Astrocyte (in vitro differentiated cells and primary cell): ENCODE data around the gene ADGRD1. TPM values are rescaled to one million over a fixed set of nuclear protein-coding genes. Genes with fewer than 3 reads are reported as not detected.

Experiments
- DNase-seq: peaks from one replicate; pipeline ENCODE4 v3.0.0-alpha.2; 2010; ENCODE audit warnings: low read depth
- FAIRE-seq: peaks from 2 replicates; lab custom pipeline; 2011; peaks lifted over from hg19 to GRCh38; lab: Jason Lieb, UNC
- H2AFZ ChIP-seq: 2 replicates; pipeline ENCODE4 v1.6.0; 2012; ENCODE audit warnings: low read depth, low read length, inconsistent platforms
- H3K27ac ChIP-seq: 2 replicates; pipeline ENCODE4 v1.5.1; 2011; ENCODE audit warnings: low read depth, low read length, inconsistent platforms
- H3K27me3 ChIP-seq: 2 replicates; pipeline ENCODE4 v1.6.0; 2011; ENCODE audit warnings: low read length, inconsistent platforms; ENCODE audit not compliant: insufficient read depth
- H3K36me3 ChIP-seq: 2 replicates; pipeline ENCODE4 v1.5.1; 2011; ENCODE audit warnings: low read length, inconsistent platforms; ENCODE audit not compliant: insufficient read depth
- H3K4me1 ChIP-seq: 2 replicates; pipeline ENCODE4 v1.5.1; 2011; ENCODE audit warnings: low read length, inconsistent platforms; ENCODE audit not compliant: insufficient read depth
- H3K4me2 ChIP-seq: 2 replicates; pipeline ENCODE4 v1.6.0; 2012; ENCODE audit warnings: low read length, inconsistent platforms
- H3K4me3 ChIP-seq: 2 replicates; pipeline ENCODE4 v1.5.1; 2011; ENCODE audit warnings: low read depth, mild to moderate bottlenecking, low read length, inconsistent platforms; ENCODE audit not compliant: insufficient read depth
- H3K79me2 ChIP-seq: 2 replicates; pipeline ENCODE4 v1.6.0; 2012; ENCODE audit warnings: mild to moderate bottlenecking, low read length, inconsistent platforms; ENCODE audit not compliant: insufficient read depth
- H3K9ac ChIP-seq: 2 replicates; pipeline ENCODE4 v1.6.0; 2012; ENCODE audit warnings: mild to moderate bottlenecking, low read length, inconsistent platforms
- H3K9me3 ChIP-seq: 2 replicates; pipeline ENCODE4 v1.5.1; 2012; ENCODE audit warnings: low read depth, mild to moderate bottlenecking, low read length, inconsistent platforms; ENCODE audit not compliant: insufficient read depth
- H4K20me1 ChIP-seq: 2 replicates; pipeline ENCODE4 v1.6.0; 2012; ENCODE audit warnings: low read length, inconsistent platforms; ENCODE audit not compliant: insufficient read depth
- H3K27ac Mint-ChIP-seq: one replicate; pipeline ENCODE4 v1.8.0; 2021; ENCODE audit warnings: mild to moderate bottlenecking, mixed read lengths; ENCODE audit not compliant: unreplicated experiment
- H3K27me3 Mint-ChIP-seq: one replicate; pipeline ENCODE4 v1.8.0; 2021; ENCODE audit warnings: low read depth, mixed read lengths; ENCODE audit not compliant: unreplicated experiment
- H3K36me3 Mint-ChIP-seq: one replicate; pipeline ENCODE4 v1.8.0; 2021; ENCODE audit warnings: low read depth, mixed read lengths; ENCODE audit not compliant: unreplicated experiment
- H3K4me1 Mint-ChIP-seq: one replicate; pipeline ENCODE4 v1.8.0; 2021; ENCODE audit warnings: low read depth, mixed read lengths; ENCODE audit not compliant: unreplicated experiment
- H3K4me3 Mint-ChIP-seq: one replicate; pipeline ENCODE4 v1.8.0; 2021; ENCODE audit warnings: mild to moderate bottlenecking, moderate library complexity, mixed read lengths; ENCODE audit not compliant: unreplicated experiment
- H3K9me3 Mint-ChIP-seq: one replicate; pipeline ENCODE4 v1.8.0; 2021; ENCODE audit warnings: mild to moderate bottlenecking, mixed read lengths; ENCODE audit not compliant: unreplicated experiment
- EZH2 ChIP-seq: IDR thresholded peaks from 2 replicates; pipeline ENCODE4 v1.6.1; 2012; ENCODE audit warnings: mild to moderate bottlenecking, low read length, inconsistent platforms; ENCODE audit not compliant: insufficient read depth
- total RNA-seq: library from RNA; stranded (reverse); gene quantifications from 2 replicates; pipeline ENCODE4 v1.2.1, GENCODE V29; 2021
- TF ChIP-seq, protein P1 (sequence below): IDR thresholded peaks from 2 replicates; pipeline ENCODE4 v1.5.1; 2011; ENCODE audit warnings: low read depth, mild to moderate bottlenecking, inconsistent platforms, low read length, moderate library complexity; ENCODE audit not compliant: insufficient read depth

Gene ADGRD1
- total RNA-seq, 1 donor from 2014 or later, result 3.0 TPM

DNA sequence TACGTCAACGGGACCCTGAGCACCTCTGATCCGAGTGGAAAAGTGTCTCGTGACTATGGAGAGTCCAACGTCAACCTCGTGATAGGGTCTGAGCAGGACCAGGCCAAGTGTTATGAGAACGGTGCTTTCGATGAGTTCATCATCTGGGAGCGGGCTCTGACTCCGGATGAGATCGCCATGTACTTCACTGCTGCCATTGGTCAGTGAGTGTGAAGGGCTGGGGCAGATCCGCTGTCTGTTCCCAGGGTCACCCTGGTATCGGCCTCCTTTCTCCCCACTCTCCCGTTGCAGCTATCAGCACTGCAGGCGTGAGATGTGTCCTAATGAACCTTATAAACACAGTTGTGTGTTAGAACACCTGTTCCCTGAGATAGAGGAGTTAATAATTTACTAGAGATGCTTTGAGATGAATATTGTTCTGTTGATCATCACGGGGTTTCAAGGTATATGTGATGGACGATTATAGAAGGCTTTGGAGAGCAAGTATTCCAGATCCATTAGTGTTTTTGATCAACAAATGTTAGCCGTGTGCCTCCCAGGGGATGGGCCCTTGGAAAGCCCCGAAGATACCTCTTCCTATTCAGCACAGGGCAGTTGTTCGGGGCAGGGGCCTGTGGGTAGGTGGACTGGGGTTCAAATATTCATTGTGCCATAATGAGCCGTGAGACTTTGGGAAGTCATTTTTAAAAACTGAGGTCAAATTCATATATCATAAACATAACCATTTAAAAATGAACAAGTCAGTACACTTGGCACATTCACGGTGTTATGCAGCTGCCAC, 33.6 kb downstream of the ADGRD1 start:
- Mint-ChIP-seq H3K9me3 (no peaks in the 10 kb centered on the region), H3K27ac (no peak overlapping the region)
- TF ChIP-seq, protein P1, sequence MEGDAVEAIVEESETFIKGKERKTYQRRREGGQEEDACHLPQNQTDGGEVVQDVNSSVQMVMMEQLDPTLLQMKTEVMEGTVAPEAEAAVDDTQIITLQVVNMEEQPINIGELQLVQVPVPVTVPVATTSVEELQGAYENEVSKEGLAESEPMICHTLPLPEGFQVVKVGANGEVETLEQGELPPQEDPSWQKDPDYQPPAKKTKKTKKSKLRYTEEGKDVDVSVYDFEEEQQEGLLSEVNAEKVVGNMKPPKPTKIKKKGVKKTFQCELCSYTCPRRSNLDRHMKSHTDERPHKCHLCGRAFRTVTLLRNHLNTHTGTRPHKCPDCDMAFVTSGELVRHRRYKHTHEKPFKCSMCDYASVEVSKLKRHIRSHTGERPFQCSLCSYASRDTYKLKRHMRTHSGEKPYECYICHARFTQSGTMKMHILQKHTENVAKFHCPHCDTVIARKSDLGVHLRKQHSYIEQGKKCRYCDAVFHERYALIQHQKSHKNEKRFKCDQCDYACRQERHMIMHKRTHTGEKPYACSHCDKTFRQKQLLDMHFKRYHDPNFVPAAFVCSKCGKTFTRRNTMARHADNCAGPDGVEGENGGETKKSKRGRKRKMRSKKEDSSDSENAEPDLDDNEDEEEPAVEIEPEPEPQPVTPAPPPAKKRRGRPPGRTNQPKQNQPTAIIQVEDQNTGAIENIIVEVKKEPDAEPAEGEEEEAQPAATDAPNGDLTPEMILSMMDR, result no peak
- TF ChIP-seq EZH2, result no peak

DNA sequence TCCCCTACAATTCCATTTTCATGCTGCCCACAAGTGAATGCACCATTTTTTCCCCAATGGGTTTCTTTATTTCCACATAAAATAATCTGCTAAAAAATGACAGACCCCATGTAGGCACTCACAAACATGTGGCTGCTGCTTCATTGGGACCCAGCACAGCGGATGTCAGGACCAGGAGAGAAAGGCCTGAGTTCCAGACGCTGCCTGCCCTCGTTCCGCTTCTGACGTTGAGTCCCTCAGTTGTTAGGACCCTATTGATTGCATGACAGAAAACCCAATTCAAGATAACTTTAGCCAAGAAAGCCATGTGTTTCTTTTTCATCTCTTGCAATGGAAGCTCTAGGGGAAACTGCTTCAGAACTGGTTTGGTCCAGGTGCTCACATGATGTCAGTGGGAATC, 34.6 kb downstream of the ADGRD1 start:
- Histone ChIP-seq H3K27ac (no peak overlapping the region), H3K4me1 (no peaks in the 10 kb centered on the region)
- no peak for TF ChIP-seq EZH2
- TF ChIP-seq, protein P1, result no peak

More for the DNA sequence above, 33.6 kb downstream of the ADGRD1 start:
- no peaks in the 10 kb centered on the region for H3K36me3 ChIP-seq
- H3K27me3 ChIP-seq, result no peaks in the 10 kb centered on the region
- H3K4me1 ChIP-seq, result no peaks in the 10 kb centered on the region
- H3K27ac ChIP-seq, result no peak overlapping the region
- H3K4me3 Mint-ChIP-seq, result no peak overlapping the region
- H3K9me3 ChIP-seq, result peaks cover 6% of the 10 kb centered on the region
- no peak for DNase-seq
- no peaks in the 10 kb centered on the region for H4K20me1 ChIP-seq
- no peaks in the 10 kb centered on the region for H3K79me2 ChIP-seq
- no peaks in the 10 kb centered on the region for H3K36me3 Mint-ChIP-seq
- no peak overlapping the region for H3K9ac ChIP-seq
- H3K4me3 ChIP-seq, result no peak overlapping the region
- no peak overlapping the region for H3K4me2 ChIP-seq
- no peak overlapping the region for H2AFZ ChIP-seq
- H3K4me1 Mint-ChIP-seq, result peaks cover 7% of the 10 kb centered on the region
- no peak for FAIRE-seq
- peaks cover 9% of the 10 kb centered on the region for H3K27me3 Mint-ChIP-seq

DNA sequence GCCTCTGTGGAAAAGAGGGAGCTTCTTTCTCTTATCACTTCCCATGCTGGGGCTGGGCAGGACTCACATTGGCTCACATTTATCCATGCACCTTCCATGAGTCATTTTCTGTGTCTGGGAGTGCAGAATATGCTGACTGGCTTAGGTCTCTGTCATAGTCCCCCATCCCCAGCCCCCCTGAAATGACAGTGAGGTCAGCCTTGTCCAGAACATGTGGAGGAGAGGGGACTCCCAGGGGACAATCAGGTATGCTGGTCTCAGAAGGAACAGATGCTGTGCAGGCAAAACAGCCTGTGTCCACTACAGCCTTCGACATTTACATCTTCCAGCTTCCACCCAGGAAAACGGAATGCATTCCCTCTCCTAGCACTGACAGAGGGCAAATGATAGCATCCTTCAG, 35.0 kb downstream of the ADGRD1 start:
- H3K9ac ChIP-seq, result no peak overlapping the region
- no peaks in the 10 kb centered on the region for H3K4me1 ChIP-seq
- peaks cover 6% of the 10 kb centered on the region for H3K9me3 ChIP-seq
- H3K4me2 ChIP-seq, result no peak overlapping the region
- peaks cover 7% of the 10 kb centered on the region for H3K4me1 Mint-ChIP-seq
- no peak overlapping the region for H2AFZ ChIP-seq
- no peaks in the 10 kb centered on the region for H3K79me2 ChIP-seq
- no peak overlapping the region for H3K27ac ChIP-seq
- no peak overlapping the region for H3K4me3 ChIP-seq
- H3K36me3 ChIP-seq, result no peaks in the 10 kb centered on the region
- no peak overlapping the region for H3K4me3 Mint-ChIP-seq
- DNase-seq, result no peak
- no peaks in the 10 kb centered on the region for H4K20me1 ChIP-seq
- H3K27me3 ChIP-seq, result no peaks in the 10 kb centered on the region
- FAIRE-seq, result no peak
- H3K9me3 Mint-ChIP-seq, result no peaks in the 10 kb centered on the region
- H3K27me3 Mint-ChIP-seq, result peaks cover 11% of the 10 kb centered on the region
- H3K27ac Mint-ChIP-seq, result no peak overlapping the region
- TF ChIP-seq, protein P1, result no peak
- no peak for TF ChIP-seq EZH2
- no peaks in the 10 kb centered on the region for H3K36me3 Mint-ChIP-seq

More for the DNA sequence above, 34.6 kb downstream of the ADGRD1 start:
- Mint-ChIP-seq H3K27me3 (peaks cover 10% of the 10 kb centered on the region), H3K4me1 (peaks cover 7% of the 10 kb centered on the region), H3K4me3 (no peak overlapping the region), H3K36me3 (no peaks in the 10 kb centered on the region), H3K9me3 (no peaks in the 10 kb centered on the region), H3K27ac (no peak overlapping the region)
- H3K4me2 ChIP-seq, result no peak overlapping the region
- H2AFZ ChIP-seq, result no peak overlapping the region
- H3K9ac ChIP-seq, result no peak overlapping the region
- no peak overlapping the region for H3K4me3 ChIP-seq
- H3K27me3 ChIP-seq, result no peaks in the 10 kb centered on the region
- no peaks in the 10 kb centered on the region for H3K36me3 ChIP-seq
- no peaks in the 10 kb centered on the region for H3K79me2 ChIP-seq
- FAIRE-seq (no peak), DNase-seq (no peak)
- H3K9me3 ChIP-seq, result peaks cover 6% of the 10 kb centered on the region
- no peaks in the 10 kb centered on the region for H4K20me1 ChIP-seq
